Measurements from ENCODE around the gene SLC15A1.

The SLC15A1 gene

GRCh38 chr13:98749501-98749900 is 3.0 kb downstream of the SLC15A1 start:
- no peak for DNase-seq

- DNase-seq = no peak
Measured at GRCh38 chr13:98746968-98747367, 5.5 kb downstream of the SLC15A1 start.

- no peak for DNase-seq
Measured at GRCh38 chr13:98743377-98743776, 9.1 kb downstream of the SLC15A1 start.

- DNase-seq = no peak
Measured at GRCh38 chr13:98742961-98743360, 9.5 kb downstream of the SLC15A1 start.

GRCh38 chr13:98741741-98742435 is 10.6 kb downstream of the SLC15A1 start:
- DNase-seq = no peak

GRCh38 chr13:98740131-98740530 is 12.3 kb downstream of the SLC15A1 start:
- DNase-seq = no peak

GRCh38 chr13:98738993-98739392 is 13.5 kb downstream of the SLC15A1 start:
- no peak for DNase-seq

GRCh38 chr13:98738213-98738612 is 14.3 kb downstream of the SLC15A1 start:
- DNase-seq = no peak

- no peak for DNase-seq
Measured at GRCh38 chr13:98731925-98732324, 20.5 kb downstream of the SLC15A1 start.

GRCh38 chr13:98731038-98731437 is 21.4 kb downstream of the SLC15A1 start:
- no peak for DNase-seq

GRCh38 chr13:98730441-98730840 is 22.0 kb downstream of the SLC15A1 start:
- no peak for DNase-seq

GRCh38 chr13:98729658-98730057 is 22.8 kb downstream of the SLC15A1 start:
- DNase-seq = peak; percentile 30

GRCh38 chr13:98722958-98723357 is 29.5 kb downstream of the SLC15A1 start:
- no peak for DNase-seq

GRCh38 chr13:98721825-98722510 is 30.5 kb downstream of the SLC15A1 start:
- DNase-seq = no peak

- no peak for DNase-seq
Measured at GRCh38 chr13:98719527-98720250, 32.8 kb downstream of the SLC15A1 start.

- no peak for DNase-seq
Measured at GRCh38 chr13:98717891-98718290, 34.6 kb downstream of the SLC15A1 start.

GRCh38 chr13:98717256-98717655 is 35.2 kb downstream of the SLC15A1 start:
- no peak for DNase-seq

- no peak for DNase-seq
Measured at GRCh38 chr13:98710521-98710920, 42.0 kb downstream of the SLC15A1 start.

GRCh38 chr13:98707281-98707999 is 45.0 kb downstream of the SLC15A1 start:
- DNase-seq = no peak

- no peak for DNase-seq
Measured at GRCh38 chr13:98706446-98707110, 45.9 kb downstream of the SLC15A1 start.

GRCh38 chr13:98697791-98698190 is 54.7 kb downstream of the SLC15A1 start:
- DNase-seq = no peak

GRCh38 chr13:98693756-98694155 is 58.7 kb downstream of the SLC15A1 start:
- DNase-seq = no peak

- no peak for DNase-seq
Measured at GRCh38 chr13:98691360-98691759, 61.1 kb downstream of the SLC15A1 start.
